ENCODE measurements around the gene DCUN1D1.

DCUN1D1 gene

GRCh38 chr3:182989566-182989965, 9.2 kb upstream of the DCUN1D1 start:
- TF ChIP-seq, protein P1, sequence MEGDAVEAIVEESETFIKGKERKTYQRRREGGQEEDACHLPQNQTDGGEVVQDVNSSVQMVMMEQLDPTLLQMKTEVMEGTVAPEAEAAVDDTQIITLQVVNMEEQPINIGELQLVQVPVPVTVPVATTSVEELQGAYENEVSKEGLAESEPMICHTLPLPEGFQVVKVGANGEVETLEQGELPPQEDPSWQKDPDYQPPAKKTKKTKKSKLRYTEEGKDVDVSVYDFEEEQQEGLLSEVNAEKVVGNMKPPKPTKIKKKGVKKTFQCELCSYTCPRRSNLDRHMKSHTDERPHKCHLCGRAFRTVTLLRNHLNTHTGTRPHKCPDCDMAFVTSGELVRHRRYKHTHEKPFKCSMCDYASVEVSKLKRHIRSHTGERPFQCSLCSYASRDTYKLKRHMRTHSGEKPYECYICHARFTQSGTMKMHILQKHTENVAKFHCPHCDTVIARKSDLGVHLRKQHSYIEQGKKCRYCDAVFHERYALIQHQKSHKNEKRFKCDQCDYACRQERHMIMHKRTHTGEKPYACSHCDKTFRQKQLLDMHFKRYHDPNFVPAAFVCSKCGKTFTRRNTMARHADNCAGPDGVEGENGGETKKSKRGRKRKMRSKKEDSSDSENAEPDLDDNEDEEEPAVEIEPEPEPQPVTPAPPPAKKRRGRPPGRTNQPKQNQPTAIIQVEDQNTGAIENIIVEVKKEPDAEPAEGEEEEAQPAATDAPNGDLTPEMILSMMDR (conservative IDR thresholded peaks at IDR 0.05; ENCODE audit: low read depth, low read length) = no peak
- no peak for DNase-seq (ENCODE audit: low read depth)
- H3K4me3 ChIP-seq (ENCODE audit: low read length) = no peak overlapping the region

DNA sequence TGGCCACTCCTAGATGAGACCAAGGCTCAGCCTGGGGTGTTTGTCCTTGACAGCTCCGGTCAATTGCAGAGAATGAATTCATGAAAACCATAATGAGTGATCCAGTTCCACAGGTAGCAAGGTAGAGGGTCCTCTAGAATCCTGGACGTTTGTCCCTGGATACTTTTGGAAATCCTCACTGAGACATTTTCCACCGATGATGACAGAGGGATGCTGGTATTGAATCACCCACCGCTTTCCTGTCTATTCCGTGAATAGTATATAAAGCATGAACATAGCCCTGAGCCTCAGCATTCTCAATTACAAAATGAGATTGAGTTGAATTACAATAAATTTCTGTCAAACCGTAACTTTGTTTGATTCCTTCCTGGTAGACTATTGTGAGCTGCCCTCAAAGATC, 5.7 kb upstream of the DCUN1D1 start:
- TF ChIP-seq, protein P1 (conservative IDR thresholded peaks at IDR 0.05; ENCODE audit: low read depth, low read length) = no peak
- no peak for DNase-seq (ENCODE audit: low read depth)
- H3K4me3 ChIP-seq (ENCODE audit: low read length) = no peak overlapping the region

DNA sequence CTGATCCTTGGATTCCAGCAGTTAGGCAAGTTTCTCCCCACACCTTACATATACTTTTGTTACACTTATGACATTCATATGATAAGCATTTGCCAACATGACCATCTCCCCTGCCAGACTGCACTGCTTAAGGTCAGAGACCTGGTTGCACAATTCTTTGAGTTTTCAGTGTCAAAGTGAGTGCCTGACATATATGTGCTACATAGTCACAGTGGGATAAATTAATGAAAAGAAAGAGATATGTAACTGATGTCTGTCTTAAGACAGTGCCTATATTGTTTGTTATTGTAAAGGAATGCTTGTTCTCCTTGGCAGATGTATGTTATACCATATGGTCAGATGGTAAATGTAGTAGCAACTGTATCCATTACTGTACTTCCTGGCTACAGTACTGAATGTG, 3.5 kb upstream of the DCUN1D1 start:
- no peak overlapping the region for H3K4me3 ChIP-seq (ENCODE audit: low read length)
- no peak for DNase-seq (ENCODE audit: low read depth)
- TF ChIP-seq, protein P1 (conservative IDR thresholded peaks at IDR 0.05; ENCODE audit: low read depth, low read length) = no peak

GRCh38 chr3:182981038-182981380, 671 bp upstream of the DCUN1D1 start:
- DNase-seq (ENCODE audit: low read depth) = no peak
- H3K4me3 ChIP-seq (ENCODE audit: low read length) = peak overlapping the region; percentile 66
- TF ChIP-seq, protein P1 (conservative IDR thresholded peaks at IDR 0.05; ENCODE audit: low read depth, low read length) = no peak

DNA sequence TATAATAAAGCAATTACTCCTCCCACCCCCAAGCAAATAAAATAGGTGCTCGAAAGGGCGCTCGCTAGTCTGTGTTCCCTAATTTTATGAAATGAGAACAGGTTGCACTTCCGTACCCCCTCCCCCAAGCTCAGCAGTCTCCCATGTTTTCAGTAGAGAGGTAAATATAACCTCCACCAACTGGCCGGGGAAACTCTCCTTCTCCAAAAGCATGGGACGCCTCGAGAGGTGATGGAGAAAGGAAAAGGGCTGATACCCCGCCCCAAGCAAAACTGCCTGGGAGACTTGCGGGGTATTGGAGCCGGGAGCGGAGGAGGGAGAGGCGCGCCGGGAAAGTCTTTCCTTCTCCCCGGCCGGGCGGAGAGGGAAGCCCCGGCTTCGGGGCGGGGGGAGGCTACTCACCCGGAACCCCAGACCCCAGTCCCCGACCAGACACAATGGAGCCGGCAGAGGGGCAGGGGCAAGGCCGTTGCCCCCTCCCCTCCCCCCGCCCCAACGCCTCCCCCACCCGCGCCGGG, 605 bp downstream of the DCUN1D1 start:
- peak overlapping the region; percentile 92 for H3K4me3 ChIP-seq (ENCODE audit: low read length)
- no peak for DNase-seq (ENCODE audit: low read depth)
- TF ChIP-seq, protein P1 (conservative IDR thresholded peaks at IDR 0.05; ENCODE audit: low read depth, low read length) = no peak

DNA sequence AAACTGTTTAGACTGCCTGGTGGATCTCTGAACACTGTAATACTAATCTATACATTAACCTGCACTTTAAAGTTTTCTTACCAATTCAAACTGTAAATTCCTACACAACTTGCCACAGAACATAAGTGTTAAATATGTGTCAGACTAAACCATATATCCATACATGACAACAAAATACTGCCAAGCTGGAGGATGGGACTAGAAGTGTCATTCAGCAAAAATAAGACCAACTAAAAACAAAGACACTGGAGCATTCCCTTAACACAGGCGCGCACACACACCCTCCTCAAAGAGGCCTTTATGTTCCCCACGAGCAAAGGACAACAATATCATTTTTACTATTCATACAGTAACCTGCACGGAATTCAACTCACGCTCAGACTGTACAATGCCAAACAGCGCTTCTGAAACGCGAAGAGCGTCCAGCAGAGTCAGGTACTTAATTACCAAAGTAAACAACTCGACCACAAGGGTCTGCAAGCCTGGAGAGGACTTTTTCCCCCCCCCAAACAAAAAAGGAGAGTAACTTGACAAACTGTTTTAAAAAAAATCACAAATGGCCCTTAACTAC, 1.1 kb downstream of the DCUN1D1 start:
- TF ChIP-seq, protein P1 (conservative IDR thresholded peaks at IDR 0.05; ENCODE audit: low read depth, low read length) = no peak
- peak overlapping the region; percentile 92 for H3K4me3 ChIP-seq (ENCODE audit: low read length)
- DNase-seq (ENCODE audit: low read depth) = no peak

DNA sequence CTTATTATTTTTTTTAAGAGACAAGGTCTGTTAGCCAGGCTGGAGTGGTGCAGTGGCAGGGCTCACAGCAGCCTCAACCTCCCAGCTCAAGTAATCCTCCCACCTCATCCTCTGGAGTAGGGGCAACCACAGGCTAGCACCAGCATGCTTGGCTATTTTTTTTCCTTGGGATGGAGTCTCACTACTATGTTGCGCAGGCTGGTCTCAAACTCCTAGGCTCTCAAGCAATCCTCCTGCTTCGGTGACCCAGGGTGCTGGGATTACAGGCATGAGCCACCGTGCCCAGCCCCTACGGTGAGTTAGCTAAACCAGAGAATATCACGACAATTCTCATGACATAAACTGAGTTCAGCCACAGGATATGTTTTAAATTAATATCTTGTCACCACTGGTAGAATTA, 2.0 kb downstream of the DCUN1D1 start:
- DNase-seq (ENCODE audit: low read depth) = no peak
- TF ChIP-seq, protein P1 (conservative IDR thresholded peaks at IDR 0.05; ENCODE audit: low read depth, low read length) = no peak
- H3K4me3 ChIP-seq (ENCODE audit: low read length) = no peak overlapping the region
